Esophagus squamous epithelium (tissue), 4 donors: Measurements from ENCODE around the gene DUSP9.

ENCODE experiments used
- CTCF ChIP-seq, 6 experiments: fragments of 450-650 bp in 4 of 6; fragments of 200-600 bp in 2 of 6; sonication (generic) in 2 of 6; IDR thresholded peaks; one replicate each; pipeline ENCODE4 v1.5.1; 2016 to 2019; ENCODE audit warnings: antibody characterized with exemption in 6 of 6, mild to moderate bottlenecking in 4 of 6, moderate library complexity in 4 of 6
- POLR2A ChIP-seq, 4 donors: fragments of 450-650 bp; IDR thresholded peaks; one replicate each; pipeline ENCODE4 v1.6.1; 2017; ENCODE audit warnings: antibody characterized with exemption in 4 of 4, mild to moderate bottlenecking in 4 of 4, moderate library complexity in 3 of 4

- TF ChIP-seq CTCF (IDR thresholded peaks at IDR 0.05) (no peak), POLR2A (IDR thresholded peaks at IDR 0.05) (no peak)
Measured at GRCh38 chrX:153688911-153689590, 42.0 kb downstream of the DUSP9 start.
